GM19328 (cell line): ENCODE measurements around the gene SLFN11.
"Not testable (repeated sequence)": the region's sequence is repeated elsewhere in the genome, so short reads cannot be mapped to it uniquely, and the experiment has no call there.

ENCODE experiments used
- ATAC-seq: cut with Tn5 transposase; IDR thresholded peaks from one replicate; pipeline ENCODE4 v1.9.1; 2021; ENCODE audit warnings: mild to moderate bottlenecking, moderate library complexity; ENCODE audit not compliant: unreplicated experiment

SLFN11 gene

GRCh38 chr17:35373534-35373983 lies at the start of gene SLFN11:
TSS of gene SLFN11 (minus strand) at chr17:35373621. CDS start at chr17:35363807, 9,814 bp downstream.
- ATAC-seq = no peak

- not testable (repeated sequence) for ATAC-seq
These were observed 47.6 kb upstream of the SLFN11 start for GRCh38 chr17:35421069-35421468.

- no peak for ATAC-seq
These were observed 43.2 kb upstream of the SLFN11 start for GRCh38 chr17:35416659-35417058.

DNA sequence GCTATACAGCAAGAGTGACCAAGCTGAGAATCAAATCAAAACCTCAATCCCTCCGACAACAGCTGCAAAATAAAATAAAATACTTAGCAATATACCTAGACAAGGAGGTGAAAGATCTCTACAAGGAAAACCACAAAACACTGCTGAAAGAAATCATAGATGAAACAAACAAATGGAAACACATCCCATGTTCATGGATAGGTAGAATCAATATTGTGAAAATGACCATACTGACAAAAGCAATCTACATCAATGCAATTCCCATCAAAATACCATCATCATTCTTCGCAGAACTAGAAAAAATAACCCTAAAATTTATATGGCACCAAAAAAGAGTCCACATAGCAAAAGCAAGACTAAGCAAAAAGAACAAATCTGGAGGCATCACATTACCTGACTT lies 41.3 kb upstream of the SLFN11 start:
- not testable (repeated sequence) for ATAC-seq

DNA sequence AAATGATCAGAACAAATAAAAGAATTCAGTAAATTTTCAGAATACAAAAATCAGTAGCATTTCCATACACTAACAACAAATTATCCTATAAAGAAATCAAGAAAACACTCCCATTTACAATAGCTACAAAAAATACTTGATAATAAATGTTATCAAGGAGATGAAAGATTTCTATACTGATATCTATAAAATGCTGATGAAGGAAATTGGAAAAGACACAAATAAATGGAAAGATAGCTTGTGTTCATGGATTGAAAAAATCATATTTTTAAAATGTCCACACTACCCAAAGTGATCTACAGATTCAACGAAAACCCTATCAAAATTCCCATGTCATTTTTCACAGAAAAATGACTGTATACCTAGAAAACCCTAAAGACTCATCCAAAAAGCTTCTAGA lies 40.8 kb upstream of the SLFN11 start:
- ATAC-seq = no peak

DNA sequence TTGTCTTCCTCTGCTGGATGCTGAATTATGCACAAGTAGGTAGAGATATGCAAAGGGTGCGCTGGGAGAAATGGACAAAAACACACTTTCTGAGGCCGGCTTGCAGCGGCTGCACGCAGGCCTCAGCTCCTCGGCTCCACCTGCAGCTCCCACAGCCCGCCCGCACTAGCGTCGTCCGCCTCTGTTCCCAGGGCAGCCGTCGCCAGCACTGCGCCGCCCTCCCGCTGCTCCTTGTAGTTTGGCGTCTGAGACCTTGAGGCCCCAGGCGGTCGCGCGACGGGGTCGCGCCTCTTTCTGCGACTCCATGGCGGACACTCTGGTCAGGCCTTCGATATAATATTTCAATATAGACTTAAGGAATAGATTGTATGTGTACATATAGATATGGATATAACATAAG lies 34.1 kb upstream of the SLFN11 start:
- ATAC-seq = no peak

GRCh38 chr17:35406568-35406967 lies 33.1 kb upstream of the SLFN11 start:
- ATAC-seq = no peak

DNA sequence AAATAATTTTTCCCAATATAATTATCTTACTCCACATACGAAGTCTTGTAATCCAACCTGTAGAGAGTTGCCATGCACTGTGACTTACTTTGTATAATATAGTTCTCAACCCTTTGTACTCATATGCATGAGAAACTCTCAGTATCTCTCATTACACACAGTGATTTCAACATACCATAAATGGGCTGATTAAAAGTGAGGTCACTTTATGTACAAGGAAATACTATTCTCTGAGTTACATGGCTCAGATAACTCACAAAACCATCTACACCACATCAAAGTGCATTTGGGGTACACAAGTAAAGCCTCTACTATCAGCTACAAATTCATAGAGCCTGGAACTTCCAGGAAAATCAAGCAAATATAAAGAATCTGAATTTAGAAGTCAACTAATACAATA lies 30.9 kb upstream of the SLFN11 start:
- no peak for ATAC-seq

DNA sequence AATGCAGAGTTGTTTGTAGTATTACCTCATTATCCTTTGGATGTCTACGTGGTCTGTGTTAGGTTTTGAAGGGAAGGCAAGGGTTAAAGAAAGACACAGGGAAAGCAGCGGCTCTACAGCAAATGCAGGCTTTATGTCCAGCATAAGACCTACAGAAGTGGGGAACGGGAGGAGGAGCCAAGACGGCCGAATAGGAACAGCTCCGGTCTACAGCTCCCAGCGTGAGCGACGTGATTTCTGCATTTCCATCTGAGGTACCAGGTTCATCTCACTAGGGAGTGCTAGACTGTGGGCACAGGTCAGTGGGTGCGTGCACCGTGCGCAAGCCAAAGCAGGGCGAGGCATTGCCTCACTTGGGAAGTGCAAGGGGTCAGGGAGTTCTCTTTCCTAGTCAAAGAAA lies 20.4 kb upstream of the SLFN11 start:
- ATAC-seq = not testable (repeated sequence)

GRCh38 chr17:35390663-35391062 lies 17.2 kb upstream of the SLFN11 start:
- no peak for ATAC-seq

DNA sequence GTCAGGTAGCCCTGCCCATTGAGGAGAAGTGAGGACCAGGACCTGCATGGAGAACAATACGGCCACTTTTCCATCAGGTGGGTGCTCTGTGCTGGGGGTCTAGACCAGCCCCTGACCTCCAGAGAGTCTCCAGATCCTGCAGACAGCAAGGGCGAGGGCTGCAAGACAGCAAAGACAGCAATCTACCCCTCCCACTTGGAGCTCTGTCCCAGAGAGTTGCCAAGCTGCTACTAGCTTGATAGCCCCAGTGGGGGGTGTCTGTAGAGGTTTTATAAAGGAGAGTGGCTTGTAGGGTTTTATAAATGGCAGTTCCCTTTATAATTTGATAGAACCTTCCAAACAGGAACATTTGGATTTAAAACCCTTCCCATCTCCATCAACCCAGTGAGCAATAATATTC lies 16.7 kb upstream of the SLFN11 start:
- no peak for ATAC-seq

DNA sequence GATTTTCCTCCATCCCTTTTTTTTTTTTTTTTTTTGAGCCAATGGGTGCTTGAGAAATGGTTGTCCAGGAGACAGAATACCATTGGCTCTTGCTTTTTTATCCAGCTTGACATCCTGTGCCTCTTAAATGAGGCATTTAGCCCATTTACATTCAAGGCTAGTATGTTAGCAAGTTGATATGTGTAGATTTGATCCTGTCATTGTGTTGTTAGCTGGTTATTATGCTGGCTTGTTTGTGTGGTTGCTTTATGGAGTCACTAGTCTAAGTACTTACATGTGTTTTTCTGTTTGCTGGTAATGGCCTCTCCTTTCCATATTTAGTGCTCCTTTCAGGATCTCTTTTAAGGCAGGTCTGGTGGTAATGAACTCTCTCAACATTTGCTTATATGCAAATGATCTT lies 14.1 kb upstream of the SLFN11 start:
- ATAC-seq = no peak

- ATAC-seq = no peak
These were observed 4.3 kb upstream of the SLFN11 start for GRCh38 chr17:35377706-35378105.

- no peak for ATAC-seq
These were observed 3.6 kb upstream of the SLFN11 start for GRCh38 chr17:35377068-35377467.

GRCh38 chr17:35376245-35376644 lies 2.8 kb upstream of the SLFN11 start:
- ATAC-seq = no peak

DNA sequence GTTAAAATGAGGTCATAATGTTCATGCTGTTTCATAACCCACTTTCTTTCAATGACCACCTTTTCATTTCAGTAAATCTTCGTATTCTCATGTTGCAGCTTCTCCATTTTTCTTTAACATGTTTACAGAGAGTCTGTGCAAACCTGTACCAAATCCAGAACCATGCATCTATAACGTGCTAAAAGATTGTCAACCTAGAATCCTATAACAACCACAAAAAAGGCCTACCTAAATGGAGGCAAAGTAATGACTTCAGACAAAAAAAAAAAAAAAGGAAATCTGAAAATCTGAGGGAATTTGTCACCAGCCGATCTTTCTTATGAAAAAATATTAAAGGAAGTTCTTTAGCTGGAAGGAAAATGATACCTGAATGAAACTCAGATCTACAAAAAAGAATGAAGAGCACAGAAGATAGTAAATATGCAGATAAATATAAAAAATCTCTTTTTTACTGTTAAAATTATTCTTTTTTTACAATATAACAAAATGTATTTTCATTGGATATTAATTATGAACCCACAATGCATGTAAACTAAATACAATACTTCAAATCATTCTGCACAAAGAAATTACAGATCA lies 1.4 kb upstream of the SLFN11 start:
- no peak for ATAC-seq

GRCh38 chr17:35373984-35374765 lies 754 bp upstream of the SLFN11 start:
- ATAC-seq = no peak

DNA sequence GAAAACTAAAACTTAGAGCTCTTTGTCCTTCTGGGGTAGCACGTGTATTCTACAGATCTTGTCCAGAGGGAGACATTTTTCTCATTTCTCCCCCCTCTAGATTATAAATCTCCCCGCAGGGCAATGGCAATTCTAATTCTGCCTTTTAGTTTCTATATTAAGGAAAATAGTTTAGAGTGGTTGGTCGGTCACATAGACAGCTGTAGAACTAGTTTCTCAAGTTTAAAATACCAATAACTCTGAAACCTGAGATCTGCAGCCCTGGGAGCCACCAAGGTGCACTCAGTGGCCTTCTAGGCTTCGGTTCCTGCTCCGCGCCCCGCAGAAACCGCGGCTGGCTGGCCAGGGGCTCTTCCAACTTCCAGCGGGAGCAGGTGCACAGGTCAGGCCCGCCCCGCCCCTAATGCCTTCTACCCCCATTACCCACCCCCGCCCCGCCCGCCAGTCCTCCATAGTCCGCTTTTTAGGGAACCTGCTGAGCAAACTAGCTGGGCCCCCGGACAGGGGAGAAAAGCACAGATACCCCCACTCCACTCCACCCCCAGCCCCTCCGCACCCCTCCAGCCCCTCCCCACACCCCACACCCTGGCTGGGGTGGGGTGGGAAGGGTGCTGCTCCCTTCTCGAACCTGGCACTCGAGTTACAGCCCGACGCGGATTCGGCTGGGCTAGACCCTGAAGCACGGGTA lies 431 bp downstream of the SLFN11 start:
- ATAC-seq = no peak

DNA sequence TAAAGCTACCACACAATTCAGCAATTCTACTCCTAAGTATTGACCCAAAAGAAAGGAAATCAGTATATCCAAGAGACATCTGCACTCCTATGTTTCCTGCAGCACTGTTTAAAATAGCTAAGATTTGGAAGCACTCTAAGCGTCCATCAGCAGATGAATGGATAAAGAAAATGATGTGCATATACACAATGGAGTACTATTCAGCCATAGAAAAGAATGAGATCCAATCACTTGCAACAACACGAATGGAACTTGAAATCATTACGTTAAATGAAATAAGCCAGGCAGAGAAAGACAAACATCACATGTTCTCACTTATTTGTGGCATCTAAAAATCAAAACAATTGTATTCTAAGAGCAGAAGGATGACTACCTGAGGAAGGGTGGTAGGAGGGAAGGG lies 1.5 kb downstream of the SLFN11 start:
- ATAC-seq = no peak

DNA sequence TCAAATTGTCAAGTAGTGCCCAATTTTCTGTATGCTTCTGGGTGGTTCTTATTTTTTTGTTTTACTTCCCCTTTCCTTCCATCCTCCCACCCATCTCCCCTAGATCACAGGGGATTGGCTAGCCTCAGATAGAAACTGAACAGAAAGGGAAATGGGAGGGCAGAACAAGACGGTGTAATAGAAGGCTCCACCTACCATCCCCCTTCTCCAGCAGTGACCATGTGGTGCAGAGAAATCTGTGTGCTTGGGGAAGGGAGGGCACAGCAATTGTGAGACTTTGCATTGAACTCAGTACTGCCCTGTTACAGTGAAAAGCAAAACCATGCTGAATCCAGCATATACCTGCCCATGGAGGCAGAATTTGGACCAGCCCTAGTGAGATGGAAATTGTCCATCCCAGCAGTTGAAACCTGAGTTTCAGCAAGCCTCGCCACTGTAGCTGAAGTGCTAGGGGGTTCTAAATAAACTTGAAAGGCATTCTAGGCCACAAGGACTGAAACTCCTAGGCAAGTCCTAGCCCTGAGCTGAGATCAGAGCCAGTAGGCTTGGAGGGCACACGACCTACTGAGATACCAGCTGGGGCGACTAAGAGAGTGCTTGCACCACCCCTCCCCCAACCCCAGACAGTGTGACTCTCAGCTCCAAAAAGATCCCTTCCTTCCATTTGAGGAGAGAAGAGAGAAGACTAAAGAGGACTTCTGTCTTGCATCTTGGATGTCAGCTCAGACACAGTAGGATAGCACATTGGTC lies 5.2 kb downstream of the SLFN11 start:
- peak; percentile 91 for ATAC-seq

GRCh38 chr17:35361027-35361426 lies 12.4 kb downstream of the SLFN11 start:
- no peak for ATAC-seq
